UCSD-AML1 (cell line): ENCODE measurements around the gene BCKDK.

Experiments
- DNase-seq: peaks from one replicate; lab custom pipeline; 2025; ENCODE audit not compliant: unreplicated experiment; lab: John Stamatoyannopoulos, UW

BCKDK gene

DNA sequence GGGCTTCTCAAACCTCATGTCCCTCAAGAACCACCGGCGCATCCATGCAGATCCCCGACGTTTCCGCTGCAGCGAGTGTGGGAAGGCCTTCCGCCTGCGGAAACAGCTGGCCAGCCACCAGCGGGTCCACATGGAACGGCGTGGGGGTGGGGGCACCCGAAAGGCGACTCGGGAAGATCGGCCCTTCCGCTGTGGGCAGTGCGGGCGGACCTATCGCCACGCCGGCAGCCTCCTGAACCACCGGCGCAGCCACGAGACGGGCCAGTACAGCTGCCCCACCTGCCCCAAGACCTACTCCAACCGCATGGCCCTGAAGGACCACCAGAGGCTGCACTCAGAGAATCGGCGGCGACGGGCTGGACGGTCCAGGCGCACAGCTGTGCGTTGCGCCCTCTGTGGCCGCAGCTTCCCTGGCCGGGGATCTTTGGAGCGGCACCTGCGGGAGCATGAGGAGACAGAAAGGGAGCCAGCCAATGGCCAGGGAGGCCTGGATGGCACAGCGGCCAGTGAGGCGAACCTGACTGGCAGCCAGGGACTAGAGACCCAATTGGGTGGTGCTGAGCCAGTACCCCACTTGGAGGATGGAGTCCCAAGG is 28.1 kb upstream of the BCKDK start:
- DNase-seq = no peak

GRCh38 chr16:31080756-31081419 is 27.3 kb upstream of the BCKDK start:
- DNase-seq = no peak

DNA sequence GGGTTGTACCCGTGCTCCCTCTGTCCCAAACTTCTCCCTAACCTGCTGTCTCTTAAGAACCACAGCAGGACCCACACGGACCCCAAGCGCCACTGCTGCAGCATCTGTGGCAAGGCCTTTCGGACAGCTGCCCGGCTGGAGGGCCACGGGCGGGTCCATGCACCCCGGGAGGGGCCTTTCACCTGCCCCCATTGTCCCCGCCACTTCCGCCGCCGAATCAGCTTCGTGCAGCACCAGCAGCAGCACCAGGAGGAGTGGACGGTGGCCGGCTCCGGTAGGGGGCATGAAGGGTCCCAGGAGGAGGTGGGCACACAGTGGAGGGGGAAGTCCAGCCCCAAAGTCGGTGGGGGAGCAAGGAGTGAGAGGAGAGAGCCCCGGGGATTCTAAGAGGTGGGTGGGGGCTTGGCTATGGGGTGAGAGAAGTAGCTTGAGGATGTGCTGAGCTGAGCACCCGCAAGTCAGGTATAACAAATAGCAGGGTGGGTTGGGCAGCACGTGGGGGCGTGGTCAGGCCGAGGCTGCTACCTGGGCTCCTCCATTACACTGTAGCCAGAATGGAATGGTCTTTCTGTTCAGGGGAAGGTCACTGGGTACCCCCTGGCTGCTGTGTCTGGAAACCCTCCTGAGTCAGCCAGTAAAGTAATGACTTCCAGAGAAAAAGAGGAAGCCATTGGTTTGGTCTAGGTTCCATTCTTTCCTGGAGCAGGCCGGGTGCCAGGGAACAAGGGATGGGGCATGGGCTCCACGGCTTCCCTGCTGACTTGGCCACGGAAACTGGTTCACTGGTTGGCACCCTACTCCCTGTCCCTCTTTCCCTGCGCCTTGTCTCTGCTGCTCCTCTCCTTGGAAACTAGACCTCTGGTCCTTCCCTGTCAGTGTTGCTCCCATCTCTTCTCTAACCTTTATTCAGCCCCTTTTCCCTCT is 26.5 kb upstream of the BCKDK start:
- DNase-seq = no peak

GRCh38 chr16:31082368-31083045 is 25.7 kb upstream of the BCKDK start:
- no peak for DNase-seq

- no peak for DNase-seq
Measured at GRCh38 chr16:31083081-31083480, 25.1 kb upstream of the BCKDK start.

DNA sequence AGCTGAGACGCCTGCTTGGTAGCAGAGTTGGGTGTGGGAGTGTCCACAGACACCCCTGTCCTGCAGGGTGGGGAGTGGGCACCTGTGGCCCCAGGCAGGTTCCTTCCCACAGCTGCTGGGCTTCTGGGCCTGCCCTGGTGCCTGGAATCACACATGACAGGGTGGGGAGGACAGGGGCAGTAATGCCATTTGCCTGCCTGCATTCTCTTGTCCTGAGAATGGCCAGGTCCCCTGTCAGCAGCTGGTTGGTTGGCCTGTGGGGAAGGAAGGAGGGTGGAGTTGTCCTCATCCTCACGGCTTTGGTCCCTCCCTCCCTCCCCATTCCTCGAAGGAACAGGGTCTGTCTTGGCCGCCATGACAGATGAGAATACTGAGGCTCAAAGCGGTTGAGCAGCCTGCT is 24.6 kb upstream of the BCKDK start:
- no peak for DNase-seq

GRCh38 chr16:31083981-31084380 is 24.2 kb upstream of the BCKDK start:
- no peak for DNase-seq

GRCh38 chr16:31084584-31085302 is 23.4 kb upstream of the BCKDK start:
- no peak for DNase-seq

DNA sequence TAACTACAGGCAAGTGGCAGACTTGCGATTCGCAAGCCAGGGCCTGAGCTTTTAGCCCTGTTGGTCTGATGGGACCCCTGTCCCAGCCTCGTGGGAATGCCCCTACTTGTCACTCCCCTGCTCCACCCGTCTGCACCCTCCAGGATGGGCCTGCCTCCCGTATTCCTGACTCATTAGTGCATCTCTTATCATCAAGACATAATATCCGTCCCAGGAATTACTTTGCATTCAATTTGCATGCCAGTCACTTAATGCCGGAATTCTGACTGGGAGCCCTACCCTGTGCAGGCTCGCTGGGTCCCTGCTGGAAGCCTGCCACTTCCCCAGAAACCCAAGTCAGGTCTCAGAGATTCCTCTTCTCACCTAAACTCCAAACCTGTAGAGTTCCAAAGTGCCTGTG is 22.8 kb upstream of the BCKDK start:
- DNase-seq = no peak

GRCh38 chr16:31085873-31086628 is 22.1 kb upstream of the BCKDK start:
- no peak for DNase-seq

GRCh38 chr16:31086629-31086906 is 21.6 kb upstream of the BCKDK start:
- no peak for DNase-seq

DNA sequence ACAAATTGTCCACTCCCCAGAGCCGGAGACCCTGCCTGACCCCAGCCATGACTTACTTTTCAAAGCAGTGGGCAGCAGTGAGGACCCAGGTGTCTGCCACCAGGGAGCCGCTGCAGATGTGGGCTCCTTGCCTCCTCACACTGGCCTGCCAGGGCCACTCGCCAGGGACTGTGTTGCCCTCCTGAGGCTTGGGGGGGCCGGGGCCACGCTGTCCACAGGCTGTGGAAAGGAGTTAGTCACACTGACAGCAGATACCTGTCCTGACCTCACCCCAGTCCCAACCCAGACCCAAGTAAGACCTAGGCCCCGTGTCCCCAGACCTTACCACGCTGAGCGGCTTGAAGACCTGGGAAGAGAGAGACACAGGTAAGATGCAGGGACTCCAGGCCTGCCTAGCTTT is 20.7 kb upstream of the BCKDK start:
- no peak for DNase-seq

- no peak for DNase-seq
Measured at GRCh38 chr16:31087971-31088370, 20.2 kb upstream of the BCKDK start.

GRCh38 chr16:31088459-31089183 is 19.6 kb upstream of the BCKDK start, which contains the start of gene PRSS53:
Gene PRSS53, minus strand, starts transcription at chr16:31088943. Its CDS starts 134 bp downstream, at chr16:31088809.
- DNase-seq = no peak

GRCh38 chr16:31089199-31089598 is 19.0 kb upstream of the BCKDK start:
- DNase-seq = no peak

- no peak for DNase-seq
Measured at GRCh38 chr16:31090540-31090939, 17.6 kb upstream of the BCKDK start.

DNA sequence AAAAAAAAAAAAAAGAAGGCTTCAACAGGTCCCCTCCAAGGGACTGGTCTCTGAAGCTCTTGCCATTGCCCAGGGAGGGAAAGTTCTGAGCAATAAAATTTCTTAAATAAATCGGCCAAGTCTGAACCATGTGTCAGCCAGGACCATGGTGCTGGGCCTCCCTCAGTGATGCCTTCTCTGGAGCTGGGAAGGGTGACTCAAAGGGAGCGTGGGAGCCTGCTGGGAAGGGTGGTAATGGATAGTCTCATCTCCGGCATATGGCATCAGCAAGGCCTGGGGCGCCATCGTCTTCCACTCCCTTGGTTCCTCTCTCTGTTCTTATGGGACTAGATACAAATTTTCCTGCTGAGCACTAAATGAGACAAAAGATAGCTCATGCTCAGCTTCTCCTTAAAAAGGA is 15.9 kb upstream of the BCKDK start:
- no peak for DNase-seq

GRCh38 chr16:31093132-31093703 is 15.0 kb upstream of the BCKDK start:
- DNase-seq = no peak

GRCh38 chr16:31094088-31094423 is 14.1 kb upstream of the BCKDK start:
- no peak for DNase-seq
